WTC11 (cell line): ENCODE results near the gene LPAR2. TPM values are rescaled to one million over a fixed set of nuclear protein-coding genes. Genes with fewer than 3 reads are reported as not detected.

ENCODE experiments used
- ATAC-seq: fragments of 200-7000 bp; cut with Tn5 transposase; 2 replicates; pipeline ENCODE4 v1.10.0; 2021; ENCODE audit warnings: mild to moderate bottlenecking, moderate library complexity
- CTCF ChIA-PET: fragments of 300-600 bp; sonication (Branson Sonifier 250); formaldehyde crosslinking; loops from one replicate; lab custom pipeline; 2021; ENCODE audit warnings: antibody characterized with exemption; lab: Charles Lee
- POLR2A ChIA-PET: fragments of 350-600 bp; sonication (Branson Sonifier 250); formaldehyde crosslinking; loops from one replicate; lab custom pipeline; 2021; ENCODE audit warnings: antibody characterized with exemption; lab: Charles Lee
- DNase-seq: peaks from one replicate; pipeline ENCODE4 v3.0.0; 2021; ENCODE audit warnings: low spot score
- H3K27ac Mint-ChIP-seq: 2 replicates; pipeline ENCODE4 v1.8.0; 2021; ENCODE audit warnings: mixed read lengths
- H3K27me3 Mint-ChIP-seq: 2 replicates; pipeline ENCODE4 v1.8.0; 2021; ENCODE audit warnings: low read depth, mild to moderate bottlenecking, moderate library complexity, mixed read lengths
- H3K36me3 Mint-ChIP-seq: 2 replicates; pipeline ENCODE4 v1.8.0; 2021; ENCODE audit warnings: mixed read lengths
- H3K4me1 Mint-ChIP-seq: 2 replicates; pipeline ENCODE4 v1.8.0; 2022; ENCODE audit warnings: mixed read lengths
- H3K4me3 Mint-ChIP-seq: 2 replicates; pipeline ENCODE4 v1.8.0; 2021; ENCODE audit warnings: mild to moderate bottlenecking, moderate library complexity, mixed read lengths
- H3K9me3 Mint-ChIP-seq: 2 replicates; pipeline ENCODE4 v1.8.0; 2021; ENCODE audit warnings: mixed read lengths
- CBFB ChIP-seq: sonication (generic); formaldehyde crosslinking; IDR thresholded peaks from 2 replicates; pipeline ENCODE4 v1.8.1; 2022; ENCODE audit warnings: mild to moderate bottlenecking, low read depth, missing genetic modification reagents
- CREM ChIP-seq: sonication (generic); formaldehyde crosslinking; IDR thresholded peaks from 2 replicates; pipeline ENCODE4 v1.8.1; 2022; ENCODE audit warnings: mild to moderate bottlenecking, missing genetic modification reagents, moderate library complexity
- HMGA2 ChIP-seq: fragments of 250-450 bp; sonication (Bioruptor Pico); IDR thresholded peaks from 2 replicates; pipeline ENCODE4 v1.4.0; 2021; ENCODE audit warnings: mild to moderate bottlenecking, moderate library complexity
- PRRX2 ChIP-seq: fragments of 250-450 bp; sonication (Bioruptor Pico); IDR thresholded peaks from 2 replicates; pipeline ENCODE4 v1.8.0; 2021; ENCODE audit warnings: mild to moderate bottlenecking
- TEAD4 ChIP-seq: sonication (generic); formaldehyde crosslinking; IDR thresholded peaks from 2 replicates; pipeline ENCODE4 v1.8.0; 2022; ENCODE audit warnings: mild to moderate bottlenecking, missing genetic modification reagents
- total RNA-seq: library from RNA; stranded (reverse); gene quantifications from 3 replicates; pipeline ENCODE4 v1.2.3, GENCODE V29; 2021
- TF ChIP-seq, protein P1 (sequence below): fragments of 200-600 bp; IDR thresholded peaks from 2 replicates; pipeline ENCODE4 v1.8.0; 2022; ENCODE audit warnings: antibody characterized with exemption
- TF ChIP-seq, protein P2 (sequence below): fragments of 250-450 bp; sonication (Bioruptor Pico); IDR thresholded peaks from 2 replicates; pipeline ENCODE4 v1.9.0; 2021; ENCODE audit warnings: mild to moderate bottlenecking
- TF ChIP-seq, protein P3 (sequence below): sonication (generic); formaldehyde crosslinking; IDR thresholded peaks from 2 replicates; pipeline ENCODE4 v1.8.0; 2022; ENCODE audit warnings: mild to moderate bottlenecking, missing genetic modification reagents
- TF ChIP-seq, protein P4 (sequence below): sonication (generic); formaldehyde crosslinking; IDR thresholded peaks from 2 replicates; pipeline ENCODE4 v1.8.1; 2023; ENCODE audit warnings: mild to moderate bottlenecking, moderate library complexity, missing genetic modification reagents
- TF ChIP-seq, protein P5 (sequence below): sonication (generic); formaldehyde crosslinking; IDR thresholded peaks from 2 replicates; pipeline ENCODE4 v1.8.1; 2023; ENCODE audit warnings: mild to moderate bottlenecking, missing genetic modification reagents
- TF ChIP-seq, protein P6 (sequence below): sonication (generic); formaldehyde crosslinking; IDR thresholded peaks from 2 replicates; pipeline ENCODE4 v1.8.1; 2022; ENCODE audit warnings: mild to moderate bottlenecking, missing genetic modification reagents, moderate library complexity, borderline replicate concordance
- TF ChIP-seq, protein P7 (sequence below): fragments of 250-450 bp; sonication (Bioruptor Pico); IDR thresholded peaks from 2 replicates; pipeline ENCODE4 v1.9.0; 2021; ENCODE audit warnings: moderate library complexity, mild to moderate bottlenecking, inconsistent platforms, borderline replicate concordance
- TF ChIP-seq, protein P8 (sequence below): sonication (generic); formaldehyde crosslinking; IDR thresholded peaks from 2 replicates; pipeline ENCODE4 v1.8.0; 2022; ENCODE audit warnings: mild to moderate bottlenecking, missing genetic modification reagents
- TF ChIP-seq, protein P9 (sequence below): sonication (generic); formaldehyde crosslinking; IDR thresholded peaks from 2 replicates; pipeline ENCODE4 v1.8.0; 2022; ENCODE audit warnings: missing genetic modification reagents
- TF ChIP-seq, protein P10 (sequence below): sonication (generic); formaldehyde crosslinking; IDR thresholded peaks from 2 replicates; pipeline ENCODE4 v1.8.1; 2022; ENCODE audit warnings: low read depth, missing genetic modification reagents, borderline replicate concordance

Gene LPAR2
- total RNA-seq, 1 experiment from 2014 or later: 44.5 TPM

DNA sequence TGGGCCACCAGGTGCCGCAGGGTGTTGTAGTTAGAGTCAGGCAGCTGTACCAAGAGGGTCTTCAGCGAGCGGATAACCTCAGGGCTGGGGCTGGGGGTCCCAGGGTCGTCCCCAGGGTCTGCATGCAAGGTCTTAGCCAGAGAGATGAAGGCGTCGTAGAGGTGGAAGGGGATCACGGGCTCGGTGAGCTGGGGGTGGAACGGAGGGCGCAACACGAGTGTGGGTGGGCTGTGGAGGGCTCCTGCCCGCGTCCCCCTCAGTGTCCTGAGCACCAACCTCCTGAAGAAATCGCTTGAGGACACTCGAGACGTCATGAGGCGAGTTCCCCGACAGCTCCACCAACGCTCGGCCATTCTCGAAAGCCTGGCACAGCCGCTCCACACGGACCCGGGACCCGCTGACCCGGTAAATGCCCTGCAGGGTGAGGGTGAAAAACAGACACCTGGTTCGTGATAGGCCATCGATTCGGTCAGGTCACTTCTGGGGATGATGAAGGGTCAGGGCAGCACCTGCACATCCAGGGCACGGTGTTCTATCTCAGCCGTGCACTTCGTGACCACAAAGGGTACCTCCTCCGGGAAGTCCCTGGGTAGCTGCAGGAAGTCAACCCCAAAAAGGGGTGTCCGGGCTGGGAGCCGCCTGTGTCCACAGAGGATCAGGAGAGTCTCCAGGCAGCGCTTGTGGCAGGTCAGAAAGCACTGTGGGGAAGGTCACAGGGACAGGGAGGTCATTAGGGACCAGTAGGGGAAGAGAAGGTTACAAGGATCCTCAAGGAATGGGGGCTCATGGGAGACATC, 6.7 kb upstream of the LPAR2 start (continued):
- TF ChIP-seq, protein P1, sequence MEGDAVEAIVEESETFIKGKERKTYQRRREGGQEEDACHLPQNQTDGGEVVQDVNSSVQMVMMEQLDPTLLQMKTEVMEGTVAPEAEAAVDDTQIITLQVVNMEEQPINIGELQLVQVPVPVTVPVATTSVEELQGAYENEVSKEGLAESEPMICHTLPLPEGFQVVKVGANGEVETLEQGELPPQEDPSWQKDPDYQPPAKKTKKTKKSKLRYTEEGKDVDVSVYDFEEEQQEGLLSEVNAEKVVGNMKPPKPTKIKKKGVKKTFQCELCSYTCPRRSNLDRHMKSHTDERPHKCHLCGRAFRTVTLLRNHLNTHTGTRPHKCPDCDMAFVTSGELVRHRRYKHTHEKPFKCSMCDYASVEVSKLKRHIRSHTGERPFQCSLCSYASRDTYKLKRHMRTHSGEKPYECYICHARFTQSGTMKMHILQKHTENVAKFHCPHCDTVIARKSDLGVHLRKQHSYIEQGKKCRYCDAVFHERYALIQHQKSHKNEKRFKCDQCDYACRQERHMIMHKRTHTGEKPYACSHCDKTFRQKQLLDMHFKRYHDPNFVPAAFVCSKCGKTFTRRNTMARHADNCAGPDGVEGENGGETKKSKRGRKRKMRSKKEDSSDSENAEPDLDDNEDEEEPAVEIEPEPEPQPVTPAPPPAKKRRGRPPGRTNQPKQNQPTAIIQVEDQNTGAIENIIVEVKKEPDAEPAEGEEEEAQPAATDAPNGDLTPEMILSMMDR: no peak
- TF ChIP-seq, protein P2, sequence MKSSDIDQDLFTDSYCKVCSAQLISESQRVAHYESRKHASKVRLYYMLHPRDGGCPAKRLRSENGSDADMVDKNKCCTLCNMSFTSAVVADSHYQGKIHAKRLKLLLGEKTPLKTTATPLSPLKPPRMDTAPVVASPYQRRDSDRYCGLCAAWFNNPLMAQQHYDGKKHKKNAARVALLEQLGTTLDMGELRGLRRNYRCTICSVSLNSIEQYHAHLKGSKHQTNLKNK (CRISPR knock-in tag): no peak
- TF ChIP-seq TEAD4 (CRISPR knock-in tag): no peak
- TF ChIP-seq, protein P3, sequence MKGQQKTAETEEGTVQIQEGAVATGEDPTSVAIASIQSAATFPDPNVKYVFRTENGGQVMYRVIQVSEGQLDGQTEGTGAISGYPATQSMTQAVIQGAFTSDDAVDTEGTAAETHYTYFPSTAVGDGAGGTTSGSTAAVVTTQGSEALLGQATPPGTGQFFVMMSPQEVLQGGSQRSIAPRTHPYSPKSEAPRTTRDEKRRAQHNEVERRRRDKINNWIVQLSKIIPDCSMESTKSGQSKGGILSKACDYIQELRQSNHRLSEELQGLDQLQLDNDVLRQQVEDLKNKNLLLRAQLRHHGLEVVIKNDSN: no peak
- TF ChIP-seq, protein P4, sequence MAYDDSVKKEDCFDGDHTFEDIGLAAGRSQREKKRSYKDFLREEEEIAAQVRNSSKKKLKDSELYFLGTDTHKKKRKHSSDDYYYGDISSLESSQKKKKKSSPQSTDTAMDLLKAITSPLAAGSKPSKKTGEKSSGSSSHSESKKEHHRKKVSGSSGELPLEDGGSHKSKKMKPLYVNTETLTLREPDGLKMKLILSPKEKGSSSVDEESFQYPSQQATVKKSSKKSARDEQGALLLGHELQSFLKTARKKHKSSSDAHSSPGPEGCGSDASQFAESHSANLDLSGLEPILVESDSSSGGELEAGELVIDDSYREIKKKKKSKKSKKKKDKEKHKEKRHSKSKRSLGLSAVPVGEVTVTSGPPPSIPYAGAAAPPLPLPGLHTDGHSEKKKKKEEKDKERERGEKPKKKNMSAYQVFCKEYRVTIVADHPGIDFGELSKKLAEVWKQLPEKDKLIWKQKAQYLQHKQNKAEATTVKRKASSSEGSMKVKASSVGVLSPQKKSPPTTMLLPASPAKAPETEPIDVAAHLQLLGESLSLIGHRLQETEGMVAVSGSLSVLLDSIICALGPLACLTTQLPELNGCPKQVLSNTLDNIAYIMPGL (CRISPR knock-in tag): no peak
- TF ChIP-seq, protein P5, sequence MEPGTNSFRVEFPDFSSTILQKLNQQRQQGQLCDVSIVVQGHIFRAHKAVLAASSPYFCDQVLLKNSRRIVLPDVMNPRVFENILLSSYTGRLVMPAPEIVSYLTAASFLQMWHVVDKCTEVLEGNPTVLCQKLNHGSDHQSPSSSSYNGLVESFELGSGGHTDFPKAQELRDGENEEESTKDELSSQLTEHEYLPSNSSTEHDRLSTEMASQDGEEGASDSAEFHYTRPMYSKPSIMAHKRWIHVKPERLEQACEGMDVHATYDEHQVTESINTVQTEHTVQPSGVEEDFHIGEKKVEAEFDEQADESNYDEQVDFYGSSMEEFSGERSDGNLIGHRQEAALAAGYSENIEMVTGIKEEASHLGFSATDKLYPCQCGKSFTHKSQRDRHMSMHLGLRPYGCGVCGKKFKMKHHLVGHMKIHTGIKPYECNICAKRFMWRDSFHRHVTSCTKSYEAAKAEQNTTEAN: no peak
- TF ChIP-seq, protein P6, sequence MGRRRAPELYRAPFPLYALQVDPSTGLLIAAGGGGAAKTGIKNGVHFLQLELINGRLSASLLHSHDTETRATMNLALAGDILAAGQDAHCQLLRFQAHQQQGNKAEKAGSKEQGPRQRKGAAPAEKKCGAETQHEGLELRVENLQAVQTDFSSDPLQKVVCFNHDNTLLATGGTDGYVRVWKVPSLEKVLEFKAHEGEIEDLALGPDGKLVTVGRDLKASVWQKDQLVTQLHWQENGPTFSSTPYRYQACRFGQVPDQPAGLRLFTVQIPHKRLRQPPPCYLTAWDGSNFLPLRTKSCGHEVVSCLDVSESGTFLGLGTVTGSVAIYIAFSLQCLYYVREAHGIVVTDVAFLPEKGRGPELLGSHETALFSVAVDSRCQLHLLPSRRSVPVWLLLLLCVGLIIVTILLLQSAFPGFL (CRISPR knock-in tag): no peak
- TF ChIP-seq PRRX2 (CRISPR knock-in tag): no peak
- TF ChIP-seq, all 79 proteins: peak for 0

DNA sequence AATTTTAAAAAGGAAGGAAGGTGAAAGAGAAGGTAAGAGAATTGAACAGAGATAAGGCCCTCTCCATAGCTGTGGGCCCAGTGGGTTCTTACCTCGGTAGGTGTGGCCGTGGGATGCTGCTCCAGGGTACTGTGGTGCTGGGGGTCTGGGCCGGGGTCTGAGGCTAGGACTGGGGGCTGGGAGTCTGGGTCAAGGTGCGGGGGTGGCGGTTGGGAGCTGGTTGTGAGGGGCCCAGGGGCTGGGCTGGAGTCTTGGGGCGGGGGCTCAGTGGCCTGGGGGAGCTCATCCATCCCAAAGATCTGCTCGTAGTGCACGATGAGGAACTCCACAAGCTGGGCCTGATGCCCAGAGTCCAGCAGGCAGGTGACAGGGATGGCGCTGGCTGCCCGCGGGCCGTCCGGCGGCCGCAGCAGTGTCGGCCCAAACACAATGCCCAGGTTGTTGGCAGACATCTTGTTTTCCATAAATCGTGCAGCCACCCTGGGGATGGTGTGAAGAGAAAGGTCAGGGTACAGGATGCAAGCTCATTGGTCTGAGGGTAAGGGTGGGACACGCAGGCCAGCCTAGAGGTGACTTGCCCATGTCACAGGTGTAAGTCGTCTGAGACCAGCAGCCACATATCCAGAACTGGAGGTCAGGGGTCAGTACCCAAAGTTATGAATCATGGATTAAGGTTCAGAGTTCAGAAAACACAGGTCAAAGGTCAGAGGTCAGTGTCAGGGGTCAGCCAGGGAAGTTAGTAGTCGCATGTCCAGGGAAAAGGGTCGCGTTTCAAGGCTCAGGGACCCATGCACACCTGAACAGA, 5.9 kb upstream of the LPAR2 start:
- ChIA-PET POLR2A (no interaction called here), CTCF (no interaction called here)
- no peak for DNase-seq
- Mint-ChIP-seq H3K36me3 (peaks cover 19% of the 10 kb centered on the region), H3K27ac (no peak overlapping the region), H3K9me3 (no peaks in the 10 kb centered on the region), H3K27me3 (peaks cover 2% of the 10 kb centered on the region; the same call in 1 of the 2 replicates), H3K4me1 (peaks cover 4% of the 10 kb centered on the region; the same call in 1 of the 2 replicates), H3K4me3 (no peak overlapping the region)
- ATAC-seq: no peak
- no peak for TF ChIP-seq HMGA2 (CRISPR knock-in tag)
- TF ChIP-seq CBFB: no peak
- TF ChIP-seq CREM (CRISPR knock-in tag): no peak
- TF ChIP-seq, protein P7, sequence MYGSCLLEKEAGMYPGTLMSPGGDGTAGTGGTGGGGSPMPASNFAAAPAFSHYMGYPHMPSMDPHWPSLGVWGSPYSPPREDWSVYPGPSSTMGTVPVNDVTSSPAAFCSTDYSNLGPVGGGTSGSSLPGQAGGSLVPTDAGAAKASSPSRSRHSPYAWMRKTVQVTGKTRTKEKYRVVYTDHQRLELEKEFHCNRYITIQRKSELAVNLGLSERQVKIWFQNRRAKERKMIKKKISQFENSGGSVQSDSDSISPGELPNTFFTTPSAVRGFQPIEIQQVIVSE (CRISPR knock-in tag): no peak
- TF ChIP-seq, protein P8, sequence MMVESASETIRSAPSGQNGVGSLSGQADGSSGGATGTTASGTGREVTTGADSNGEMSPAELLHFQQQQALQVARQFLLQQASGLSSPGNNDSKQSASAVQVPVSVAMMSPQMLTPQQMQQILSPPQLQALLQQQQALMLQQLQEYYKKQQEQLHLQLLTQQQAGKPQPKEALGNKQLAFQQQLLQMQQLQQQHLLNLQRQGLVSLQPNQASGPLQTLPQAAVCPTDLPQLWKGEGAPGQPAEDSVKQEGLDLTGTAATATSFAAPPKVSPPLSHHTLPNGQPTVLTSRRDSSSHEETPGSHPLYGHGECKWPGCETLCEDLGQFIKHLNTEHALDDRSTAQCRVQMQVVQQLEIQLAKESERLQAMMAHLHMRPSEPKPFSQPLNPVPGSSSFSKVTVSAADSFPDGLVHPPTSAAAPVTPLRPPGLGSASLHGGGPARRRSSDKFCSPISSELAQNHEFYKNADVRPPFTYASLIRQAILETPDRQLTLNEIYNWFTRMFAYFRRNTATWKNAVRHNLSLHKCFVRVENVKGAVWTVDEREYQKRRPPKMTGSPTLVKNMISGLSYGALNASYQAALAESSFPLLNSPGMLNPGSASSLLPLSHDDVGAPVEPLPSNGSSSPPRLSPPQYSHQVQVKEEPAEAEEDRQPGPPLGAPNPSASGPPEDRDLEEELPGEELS (CRISPR knock-in tag): no peak
- TF ChIP-seq, protein P9, sequence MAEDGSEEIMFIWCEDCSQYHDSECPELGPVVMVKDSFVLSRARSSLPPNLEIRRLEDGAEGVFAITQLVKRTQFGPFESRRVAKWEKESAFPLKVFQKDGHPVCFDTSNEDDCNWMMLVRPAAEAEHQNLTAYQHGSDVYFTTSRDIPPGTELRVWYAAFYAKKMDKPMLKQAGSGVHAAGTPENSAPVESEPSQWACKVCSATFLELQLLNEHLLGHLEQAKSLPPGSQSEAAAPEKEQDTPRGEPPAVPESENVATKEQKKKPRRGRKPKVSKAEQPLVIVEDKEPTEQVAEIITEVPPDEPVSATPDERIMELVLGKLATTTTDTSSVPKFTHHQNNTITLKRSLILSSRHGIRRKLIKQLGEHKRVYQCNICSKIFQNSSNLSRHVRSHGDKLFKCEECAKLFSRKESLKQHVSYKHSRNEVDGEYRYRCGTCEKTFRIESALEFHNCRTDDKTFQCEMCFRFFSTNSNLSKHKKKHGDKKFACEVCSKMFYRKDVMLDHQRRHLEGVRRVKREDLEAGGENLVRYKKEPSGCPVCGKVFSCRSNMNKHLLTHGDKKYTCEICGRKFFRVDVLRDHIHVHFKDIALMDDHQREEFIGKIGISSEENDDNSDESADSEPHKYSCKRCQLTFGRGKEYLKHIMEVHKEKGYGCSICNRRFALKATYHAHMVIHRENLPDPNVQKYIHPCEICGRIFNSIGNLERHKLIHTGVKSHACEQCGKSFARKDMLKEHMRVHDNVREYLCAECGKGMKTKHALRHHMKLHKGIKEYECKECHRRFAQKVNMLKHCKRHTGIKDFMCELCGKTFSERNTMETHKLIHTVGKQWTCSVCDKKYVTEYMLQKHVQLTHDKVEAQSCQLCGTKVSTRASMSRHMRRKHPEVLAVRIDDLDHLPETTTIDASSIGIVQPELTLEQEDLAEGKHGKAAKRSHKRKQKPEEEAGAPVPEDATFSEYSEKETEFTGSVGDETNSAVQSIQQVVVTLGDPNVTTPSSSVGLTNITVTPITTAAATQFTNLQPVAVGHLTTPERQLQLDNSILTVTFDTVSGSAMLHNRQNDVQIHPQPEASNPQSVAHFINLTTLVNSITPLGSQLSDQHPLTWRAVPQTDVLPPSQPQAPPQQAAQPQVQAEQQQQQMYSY (CRISPR knock-in tag): no peak
- TF ChIP-seq, protein P10, sequence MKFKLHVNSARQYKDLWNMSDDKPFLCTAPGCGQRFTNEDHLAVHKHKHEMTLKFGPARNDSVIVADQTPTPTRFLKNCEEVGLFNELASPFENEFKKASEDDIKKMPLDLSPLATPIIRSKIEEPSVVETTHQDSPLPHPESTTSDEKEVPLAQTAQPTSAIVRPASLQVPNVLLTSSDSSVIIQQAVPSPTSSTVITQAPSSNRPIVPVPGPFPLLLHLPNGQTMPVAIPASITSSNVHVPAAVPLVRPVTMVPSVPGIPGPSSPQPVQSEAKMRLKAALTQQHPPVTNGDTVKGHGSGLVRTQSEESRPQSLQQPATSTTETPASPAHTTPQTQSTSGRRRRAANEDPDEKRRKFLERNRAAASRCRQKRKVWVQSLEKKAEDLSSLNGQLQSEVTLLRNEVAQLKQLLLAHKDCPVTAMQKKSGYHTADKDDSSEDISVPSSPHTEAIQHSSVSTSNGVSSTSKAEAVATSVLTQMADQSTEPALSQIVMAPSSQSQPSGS (CRISPR knock-in tag): no peak
